Left lung (tissue), 10 donors: ENCODE results near the gene L3MBTL3. TPM values are rescaled to one million over a fixed set of nuclear protein-coding genes. Genes with fewer than 3 reads are reported as not detected.

ENCODE experiments used
- ATAC-seq: fragments of 200-7000 bp; cut with Tn5 transposase; one replicate; pipeline ENCODE4 v1.9.1; 2020; ENCODE audit warnings: moderate library complexity
- DNase-seq, 4 donors: peaks; one replicate each; pipeline ENCODE4 v3.0.0-alpha.2; 2013 to 2020
- H3K27ac ChIP-seq, 2 donors: fragments of 200-600 bp; sonication (generic) in 1 of 2; one replicate each; pipeline versions ENCODE4 v1.5.0 to v1.8.0; 2020 to 2021
- H3K27me3 ChIP-seq, 2 donors: fragments of 200-600 bp; sonication (generic) in 1 of 2; one replicate each; pipeline versions ENCODE4 v1.5.0 to v1.8.0; 2020 to 2021
- H3K36me3 ChIP-seq, 2 donors: fragments of 200-600 bp; sonication (generic) in 1 of 2; one replicate each; pipeline versions ENCODE4 v1.5.0 to v1.8.0; 2020 to 2021
- H3K4me1 ChIP-seq, 2 donors: fragments of 200-600 bp; one replicate each; pipeline ENCODE4 v1.8.0; 2021
- H3K4me3 ChIP-seq, 2 donors: fragments of 200-600 bp; sonication (generic) in 1 of 2; one replicate each; pipeline versions ENCODE4 v1.5.0 to v1.8.0; 2020 to 2021; ENCODE audit warnings: mild to moderate bottlenecking in 1 of 2
- H3K9me3 ChIP-seq, 2 donors: fragments of 200-600 bp; sonication (generic) in 1 of 2; one replicate each; pipeline versions ENCODE4 v1.5.0 to v1.8.0; 2020 to 2021
- CTCF ChIP-seq, 2 donors: fragments of 200-600 bp; sonication (generic) in 1 of 2; IDR thresholded peaks; one replicate each; pipeline versions ENCODE4 v1.5.0 to v1.8.0; 2021; ENCODE audit warnings: antibody characterized with exemption in 2 of 2
- intact Hi-C, 2 donors: fragments of 100-400 bp; cut with DNase I; formaldehyde crosslinking; loops; one replicate each; pipeline versions ENCODE4 v1.11.2 to v1.14.2; 2022
- polyA plus RNA-seq, 6 donors: library from polyadenylated mRNA; unstranded; fragments of 120-200 nt; gene quantifications; one replicate each; pipeline ENCODE4 v1.2.1, GENCODE V29; 2013; ENCODE audit not compliant: insufficient read length in 6 of 6
- total RNA-seq, 2 donors: library from RNA; stranded (reverse); fragmentation: NEBNext Ultra II Directional; extraction: Animal tissue kit (Norgen Biotek cat#: 25700); gene quantifications; one replicate each; pipeline ENCODE4 v1.2.1, GENCODE V29; 2021
- donor health status: DM: no; HTN: yes; CAD: no.
- donor health status: DM: no; HTN: no; CAD: no.

The L3MBTL3 gene
- total and polyA plus RNA-seq, 8 donors = 5.7 to 28.5 (median 17.3) TPM

- Histone ChIP-seq H3K4me1 (no peaks in the 10 kb centered on the region), H3K27me3 (no peaks in the 10 kb centered on the region), H3K27ac (no peak overlapping the region), H3K9me3 (no peaks in the 10 kb centered on the region), H3K4me3 (no peak overlapping the region), H3K36me3 (no peaks in the 10 kb centered on the region)
- TF ChIP-seq CTCF (IDR thresholded peaks at IDR 0.05) = no peak
- no peak for ATAC-seq
- DNase-seq = no peak
- intact Hi-C loops = no loop called here
Observed at GRCh38 chr6:130043344-130043743, 25.0 kb downstream of the L3MBTL3 start.

- DNase-seq (no peak), ATAC-seq (no peak)
- intact Hi-C loops = no loop called here
- H3K27ac ChIP-seq = no peak overlapping the region
- H3K9me3 ChIP-seq = no peaks in the 10 kb centered on the region
- H3K36me3 ChIP-seq = peaks cover 0 to 12% of the 10 kb centered on the region in 2 donors
- no peaks in the 10 kb centered on the region for H3K27me3 ChIP-seq
- no peaks in the 10 kb centered on the region for H3K4me1 ChIP-seq
- H3K4me3 ChIP-seq = no peak overlapping the region
- no peak for TF ChIP-seq CTCF (IDR thresholded peaks at IDR 0.05)
Observed at GRCh38 chr6:130045622-130046021, 27.2 kb downstream of the L3MBTL3 start.

GRCh38 chr6:130046671-130047070 lies 28.3 kb downstream of the L3MBTL3 start:
- H3K36me3 ChIP-seq = peaks cover 0 to 22% of the 10 kb centered on the region in 2 donors

GRCh38 chr6:130047088-130047995 lies 29.0 kb downstream of the L3MBTL3 start:
- Histone ChIP-seq H3K36me3 (peaks cover 0 to 29% of the 10 kb centered on the region in 2 donors), H3K27ac (no peak overlapping the region), H3K27me3 (no peaks in the 10 kb centered on the region), H3K4me3 (no peak overlapping the region), H3K9me3 (no peaks in the 10 kb centered on the region), H3K4me1 (no peaks in the 10 kb centered on the region)
- TF ChIP-seq CTCF (IDR thresholded peaks at IDR 0.05) = no peak
- intact Hi-C loops = no loop called here
- DNase-seq (no peak), ATAC-seq (no peak)

More at GRCh38 chr6:130046671-130047070, 28.3 kb downstream of the L3MBTL3 start:
- ATAC-seq = no peak
- Histone ChIP-seq H3K4me3 (no peak overlapping the region), H3K9me3 (no peaks in the 10 kb centered on the region), H3K4me1 (no peaks in the 10 kb centered on the region), H3K27me3 (no peaks in the 10 kb centered on the region), H3K27ac (no peak overlapping the region)
- intact Hi-C loops = no loop called here
- no peak for TF ChIP-seq CTCF (IDR thresholded peaks at IDR 0.05)
- DNase-seq = no peak

- Histone ChIP-seq H3K4me1 (no peaks in the 10 kb centered on the region), H3K27me3 (no peaks in the 10 kb centered on the region), H3K9me3 (no peaks in the 10 kb centered on the region), H3K4me3 (no peak overlapping the region), H3K36me3 (peaks cover 0 to 45% of the 10 kb centered on the region in 2 donors), H3K27ac (no peak overlapping the region)
- intact Hi-C loops = no loop called here
- TF ChIP-seq CTCF (IDR thresholded peaks at IDR 0.05) = no peak
- DNase-seq (no peak), ATAC-seq (no peak)
Observed at GRCh38 chr6:130050230-130050629, 31.8 kb downstream of the L3MBTL3 start.
